ENCODE measurements around the gene MARCHF3. TPM values are rescaled to one million over a fixed set of nuclear protein-coding genes. Genes with fewer than 3 reads are reported as not detected.
"Not testable (repeated sequence)": the region's sequence is repeated elsewhere in the genome, so short reads cannot be mapped to it uniquely, and the experiment has no call there.

The MARCHF3 gene
- total RNA-seq, 3 donors from 2014 or later: 22.5 to 52.8 (median 34.5) TPM

- H3K4me1 ChIP-seq (ENCODE audit: low read depth): peaks cover 3% of the 10 kb centered on the region
- no peak for TF ChIP-seq CTCF (IDR thresholded peaks at IDR 0.05)
- no peak overlapping the region for H3K4me3 ChIP-seq
- intact Hi-C loops (cut with DNase I, micrococcal nuclease): no loop called here
- ATAC-seq (no peak), DNase-seq (no peak)
- H3K9me3 ChIP-seq: no peaks in the 10 kb centered on the region
- H3K36me3 ChIP-seq (ENCODE audit: low read depth): no peaks in the 10 kb centered on the region
These were observed 26.5 kb upstream of the MARCHF3 start for GRCh38 chr5:127056896-127057295.

- no peak overlapping the region for H3K4me3 ChIP-seq
- TF ChIP-seq CTCF (IDR thresholded peaks at IDR 0.05): no peak
- no peaks in the 10 kb centered on the region for H3K9me3 ChIP-seq
- DNase-seq: no peak
- H3K4me1 ChIP-seq (ENCODE audit: low read depth): no peaks in the 10 kb centered on the region
- H3K36me3 ChIP-seq (ENCODE audit: low read depth): no peaks in the 10 kb centered on the region
- intact Hi-C loops (cut with DNase I, micrococcal nuclease): no loop called here
- ATAC-seq: no peak
These were observed 25.7 kb upstream of the MARCHF3 start for GRCh38 chr5:127055880-127056653.

- H3K9me3 ChIP-seq; H3K4me3 ChIP-seq; H3K36me3 ChIP-seq (ENCODE audit: low read depth); DNase-seq; intact Hi-C loops (cut with DNase I, micrococcal nuclease); H3K4me1 ChIP-seq (ENCODE audit: low read depth); ATAC-seq: not testable (repeated sequence)
These were observed 23.2 kb upstream of the MARCHF3 start for GRCh38 chr5:127053551-127053950.

GRCh38 chr5:127053049-127053448 is 22.7 kb upstream of the MARCHF3 start:
- Histone ChIP-seq H3K9me3 (no peaks in the 10 kb centered on the region), H3K36me3 (ENCODE audit: low read depth) (no peaks in the 10 kb centered on the region), H3K4me1 (ENCODE audit: low read depth) (no peaks in the 10 kb centered on the region), H3K4me3 (no peak overlapping the region)
- ATAC-seq: peak; percentile 83
- intact Hi-C loops (cut with DNase I, micrococcal nuclease): no loop called here
- DNase-seq: no peak
- TF ChIP-seq CTCF (IDR thresholded peaks at IDR 0.05): no peak

GRCh38 chr5:127051591-127051990 is 21.2 kb upstream of the MARCHF3 start:
- no peaks in the 10 kb centered on the region for H3K4me1 ChIP-seq (ENCODE audit: low read depth)
- ATAC-seq (no peak), DNase-seq (no peak)
- H3K9me3 ChIP-seq: no peaks in the 10 kb centered on the region
- intact Hi-C loops (cut with DNase I, micrococcal nuclease): no loop called here
- no peak overlapping the region for H3K4me3 ChIP-seq
- no peaks in the 10 kb centered on the region for H3K36me3 ChIP-seq (ENCODE audit: low read depth)
- no peak for TF ChIP-seq CTCF (IDR thresholded peaks at IDR 0.05)

GRCh38 chr5:127046343-127047072 is 16.1 kb upstream of the MARCHF3 start:
- intact Hi-C loops (cut with DNase I, micrococcal nuclease): no loop called here
- no peak for TF ChIP-seq CTCF (IDR thresholded peaks at IDR 0.05)
- Histone ChIP-seq H3K4me1 (ENCODE audit: low read depth) (peaks cover 2% of the 10 kb centered on the region), H3K4me3 (no peak overlapping the region), H3K36me3 (ENCODE audit: low read depth) (no peaks in the 10 kb centered on the region), H3K9me3 (no peaks in the 10 kb centered on the region)
- no peak for DNase-seq
- ATAC-seq: peak; percentile 94
